GM21526 (cell line): ENCODE results near the gene TCF4.

ENCODE experiments used
- ATAC-seq: cut with Tn5 transposase; IDR thresholded peaks from one replicate; pipeline ENCODE4 v1.9.1; 2021; ENCODE audit warnings: moderate library complexity; ENCODE audit not compliant: unreplicated experiment, low FRiP score

The TCF4 gene

DNA sequence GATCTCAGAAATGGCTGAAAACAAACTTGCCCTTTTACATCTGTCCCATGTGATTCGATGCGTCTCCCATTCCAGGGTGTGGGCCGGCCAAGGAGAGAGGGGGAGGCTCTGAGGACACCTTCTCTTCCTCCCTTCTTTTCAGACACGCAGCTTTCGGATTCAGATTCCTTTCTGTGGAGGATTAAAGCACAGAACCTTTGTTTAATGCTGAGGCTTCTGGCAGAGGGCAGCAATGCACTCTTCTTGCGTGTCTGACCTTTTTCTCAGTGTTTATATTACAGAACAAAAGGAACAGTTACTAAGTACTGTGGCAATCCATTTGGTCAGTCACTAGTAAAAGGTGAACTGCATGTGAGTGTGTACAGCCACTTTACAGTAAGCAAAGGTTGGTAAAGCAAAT lies 359.8 kb downstream of the TCF4 start:
- ATAC-seq = no peak

DNA sequence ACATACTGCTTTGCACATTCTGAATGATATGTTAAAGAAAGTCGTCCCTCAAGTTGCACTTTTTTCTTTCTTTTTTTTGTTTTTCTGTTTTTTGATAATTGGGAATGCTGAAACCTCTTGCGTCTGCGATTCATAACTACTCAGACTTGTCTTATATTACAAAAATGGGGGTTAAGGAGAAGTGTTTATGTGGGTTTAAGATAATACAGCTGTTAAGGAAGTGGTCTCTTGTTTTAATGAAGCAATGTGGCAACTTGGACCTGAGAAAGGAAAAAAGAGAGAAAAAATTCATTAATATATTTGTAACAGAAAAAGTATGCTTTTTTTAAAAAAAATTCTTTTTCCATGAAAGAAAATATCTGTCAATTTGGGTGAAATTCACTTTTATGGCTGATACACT lies 360.2 kb downstream of the TCF4 start:
- ATAC-seq = no peak

- no peak for ATAC-seq
Observed at GRCh38 chr18:55226044-55226443, 361.9 kb downstream of the TCF4 start.

DNA sequence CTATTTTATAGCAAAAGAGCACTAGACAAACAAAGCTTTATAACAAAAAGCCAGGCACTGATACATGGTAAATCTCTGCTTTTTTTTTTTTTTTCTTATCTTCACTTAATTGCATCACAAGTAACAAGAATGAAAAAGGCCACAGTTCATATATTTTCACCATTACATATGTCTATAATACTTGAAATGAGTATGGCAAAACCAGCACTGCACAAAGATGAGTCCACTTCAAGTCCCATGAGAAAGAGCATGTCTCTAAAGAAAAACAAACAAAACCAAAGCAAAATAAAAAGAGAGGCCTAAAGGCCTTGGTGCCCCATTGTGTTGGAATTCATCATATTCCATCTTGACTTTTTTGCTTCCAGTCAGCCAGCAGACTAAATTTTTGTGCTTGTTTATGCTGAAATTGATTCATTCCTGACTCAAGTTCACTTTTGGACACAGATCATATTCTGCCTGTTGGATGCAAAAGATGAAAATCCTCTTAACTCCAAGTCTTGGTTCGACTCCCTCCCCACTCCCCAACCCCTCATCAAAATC lies 363.8 kb downstream of the TCF4 start:
- ATAC-seq = no peak

- no peak for ATAC-seq
Observed at GRCh38 chr18:55221622-55222021, 366.4 kb downstream of the TCF4 start.

- ATAC-seq = peak; percentile 74
Observed at GRCh38 chr18:55220523-55220922, 367.5 kb downstream of the TCF4 start.

DNA sequence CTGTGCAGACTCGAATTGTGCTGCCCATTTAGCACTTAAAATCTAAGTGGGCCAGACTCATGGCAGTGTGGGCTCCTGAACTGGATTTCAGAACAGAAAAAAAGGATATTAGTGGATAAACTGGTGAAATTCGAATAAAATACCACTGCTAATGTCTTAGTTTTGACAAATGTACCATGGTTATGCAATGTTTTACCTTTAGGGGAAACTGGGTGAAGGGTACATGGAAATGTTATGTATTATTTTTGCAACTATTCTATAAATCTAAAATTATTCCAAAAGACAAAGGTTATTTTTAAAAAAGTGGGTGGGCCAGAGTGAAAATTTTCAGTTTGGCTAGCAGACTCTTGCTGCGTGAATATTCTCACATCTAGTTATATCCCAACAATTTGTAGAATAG lies 368.2 kb downstream of the TCF4 start:
- ATAC-seq = no peak

GRCh38 chr18:55219059-55219458 lies 368.9 kb downstream of the TCF4 start:
- ATAC-seq = no peak

DNA sequence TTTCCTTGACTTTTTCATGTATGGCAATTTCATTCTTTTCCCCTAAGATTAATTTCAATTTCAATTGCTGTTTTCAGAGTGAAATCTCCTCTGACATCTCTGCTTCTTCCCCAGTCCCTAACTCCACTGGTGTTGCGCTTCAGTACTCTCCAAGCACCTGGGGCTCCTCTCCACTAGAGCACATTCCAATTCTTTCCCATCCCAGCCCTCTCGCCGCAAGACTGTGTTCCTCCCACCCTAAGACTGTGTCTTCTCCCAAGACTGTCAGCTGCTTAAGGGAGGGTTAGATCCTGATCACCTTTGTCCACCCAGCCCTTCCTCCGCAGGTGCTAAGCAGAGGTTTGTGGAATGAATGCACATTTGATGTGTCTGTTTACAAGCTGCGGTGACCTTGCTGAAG lies 373.0 kb downstream of the TCF4 start:
- ATAC-seq = no peak

DNA sequence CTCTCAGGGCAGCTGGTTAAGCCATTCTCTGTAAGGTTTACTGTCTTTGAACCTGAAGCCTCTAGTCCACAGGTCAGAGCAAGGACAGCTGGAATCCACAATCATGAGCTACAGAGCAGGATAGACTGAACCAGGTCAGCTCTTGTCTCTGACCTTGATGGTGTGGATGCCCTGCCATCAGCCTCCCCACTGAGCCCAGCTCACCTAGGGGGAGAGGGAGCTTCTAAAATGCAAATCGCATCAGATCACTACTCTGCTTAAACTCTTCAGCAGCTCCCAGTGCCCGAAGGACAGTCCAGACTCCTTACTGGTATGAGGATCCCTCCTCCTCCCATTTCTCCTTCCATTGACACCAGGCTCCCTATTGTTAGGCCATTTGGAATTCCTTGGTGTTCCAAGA lies 373.5 kb downstream of the TCF4 start:
- no peak for ATAC-seq

GRCh38 chr18:55213586-55213985 lies 374.4 kb downstream of the TCF4 start:
- no peak for ATAC-seq

DNA sequence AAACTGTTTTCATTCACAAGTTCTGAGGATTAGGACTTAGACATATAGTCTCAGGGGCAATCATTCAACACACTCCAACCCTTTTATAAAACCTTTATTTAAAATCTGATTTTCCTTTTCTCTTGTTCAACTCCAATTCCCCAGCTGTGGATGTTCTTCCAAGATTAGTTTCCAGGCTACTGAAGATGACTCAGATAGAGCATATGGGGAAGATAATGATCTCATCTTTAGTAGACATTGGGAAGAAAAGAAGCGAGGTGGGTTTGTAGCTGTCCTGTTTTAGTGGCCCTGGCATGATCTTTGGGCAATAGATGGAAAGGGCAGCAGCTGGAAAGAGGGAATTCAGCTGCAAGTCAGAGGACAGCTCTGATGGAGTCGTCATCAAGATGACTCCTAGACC lies 381.1 kb downstream of the TCF4 start:
- no peak for ATAC-seq

GRCh38 chr18:55202232-55202917 lies 385.6 kb downstream of the TCF4 start:
- ATAC-seq = no peak

GRCh38 chr18:55199291-55199963 lies 388.6 kb downstream of the TCF4 start:
- ATAC-seq = no peak

DNA sequence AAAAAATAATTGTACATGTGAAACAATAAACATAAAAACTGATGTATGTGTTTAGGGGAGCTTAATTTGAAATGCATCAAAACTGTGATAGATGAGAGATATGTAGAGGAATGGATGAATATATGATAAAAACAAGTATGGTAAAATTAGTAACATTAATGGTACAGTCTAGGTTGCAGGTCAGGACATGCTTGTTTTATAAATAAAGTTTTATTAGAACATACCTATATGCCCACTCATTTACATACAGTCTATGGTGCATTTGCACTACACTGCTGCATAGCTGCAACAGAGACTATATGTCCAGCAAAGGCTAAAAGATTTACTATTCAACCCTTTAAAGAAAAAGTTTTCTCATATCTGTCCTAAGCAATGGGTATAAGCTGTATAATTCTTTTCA lies 392.1 kb downstream of the TCF4 start:
- no peak for ATAC-seq

GRCh38 chr18:55189972-55190371 lies 398.0 kb downstream of the TCF4 start:
- ATAC-seq = no peak

GRCh38 chr18:55186588-55186987 lies 401.4 kb downstream of the TCF4 start:
- no peak for ATAC-seq

GRCh38 chr18:55185391-55185790 lies 402.6 kb downstream of the TCF4 start:
- no peak for ATAC-seq

GRCh38 chr18:55179835-55180234 lies 408.2 kb downstream of the TCF4 start:
- no peak for ATAC-seq

DNA sequence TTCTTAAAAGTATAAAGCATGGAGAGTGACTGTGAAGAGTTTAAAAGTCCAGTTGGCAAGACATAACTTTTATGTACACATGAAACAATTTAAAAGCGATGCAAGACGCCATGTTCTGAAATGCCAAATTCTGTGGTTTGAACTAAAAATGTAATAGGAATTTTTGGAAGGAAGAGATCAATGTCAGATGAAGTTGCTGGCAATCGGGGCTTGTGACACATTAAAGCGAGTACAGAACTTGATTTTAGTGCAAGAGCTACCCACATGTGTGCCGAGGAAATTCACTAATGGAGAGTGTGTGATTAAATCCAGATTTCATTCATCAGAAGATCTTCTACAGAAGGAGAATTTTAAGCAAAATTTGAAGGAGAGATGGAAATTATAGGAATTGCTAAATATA lies 408.6 kb downstream of the TCF4 start:
- no peak for ATAC-seq

GRCh38 chr18:55173291-55173690 lies 414.7 kb downstream of the TCF4 start:
- ATAC-seq = no peak
